AG04450 (cell line): ENCODE results near the gene FRRS1. TPM values are rescaled to one million over a fixed set of nuclear protein-coding genes. Genes with fewer than 3 reads are reported as not detected.

Experiments
- CTCF ChIA-PET: fragments of 300-600, 350-600 bp; formaldehyde crosslinking; extraction: SDS; loops from one replicate; lab custom pipeline; 2022; ENCODE audit warnings: antibody characterized with exemption, inconsistent platforms; lab: Charles Lee
- POLR2A ChIA-PET: fragments of 350-600 bp; formaldehyde crosslinking; extraction: SDS; loops from one replicate; lab custom pipeline; 2021; ENCODE audit warnings: antibody characterized with exemption, inconsistent platforms; lab: Yijun Ruan, JAX
- DNase-seq: peaks from one replicate; pipeline ENCODE4 v3.0.0-alpha.2; 2011; ENCODE audit warnings: low read depth, low spot score
- H3K27ac ChIP-seq: one replicate; pipeline ENCODE4 v1.5.1; 2012; ENCODE audit warnings: low read depth, low read length, control low read depth
- H3K27me3 ChIP-seq: one replicate; pipeline ENCODE4 v1.6.0; 2012; ENCODE audit warnings: low read length; ENCODE audit not compliant: control insufficient read depth, insufficient read depth
- H3K4me3 ChIP-seq: 2 replicates; pipeline ENCODE4 v1.5.1; 2011; ENCODE audit warnings: mild to moderate bottlenecking, low read depth, low read length, control low read depth
- H3K9me3 ChIP-seq: 2 replicates; pipeline ENCODE4 v1.5.1; 2012; ENCODE audit warnings: low read length; ENCODE audit not compliant: control insufficient read depth, insufficient read depth
- polyA plus RNA-seq: library from polyadenylated mRNA; depleted of rRNA; stranded (reverse); fragments of >200 nt; gene quantifications from 2 replicates; pipeline ENCODE4 v1.2.3, GENCODE V29; 2011
- TF ChIP-seq, protein P1 (sequence below): IDR thresholded peaks from 2 replicates; pipeline ENCODE4 v1.5.1; 2011; ENCODE audit warnings: low read depth, low read length, control low read depth, inconsistent platforms

Gene FRRS1
- polyA plus RNA-seq, 1 experiment: 9.7 TPM

DNA sequence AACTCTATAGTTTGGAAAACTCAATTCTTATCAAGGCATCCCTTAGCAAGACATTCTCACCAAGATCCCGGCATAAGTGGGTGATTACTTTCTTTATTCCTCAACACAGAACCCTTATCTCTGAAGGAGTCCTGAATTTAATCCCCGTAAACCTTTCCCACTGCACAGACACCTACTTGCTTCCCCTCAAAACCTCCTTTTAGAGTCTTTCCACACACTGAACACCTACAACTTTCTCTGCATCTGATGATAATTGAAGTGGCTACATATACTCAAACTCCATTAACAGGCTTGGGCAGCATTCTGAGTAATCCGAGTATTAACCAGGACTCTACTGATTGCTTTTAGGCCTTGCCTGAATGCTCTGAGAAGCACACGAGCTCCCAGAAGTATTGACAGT lies 97.1 kb downstream of the FRRS1 start:
- ChIA-PET CTCF (interaction anchor here (0.6 kb wide), 1 partner anchor 878 kb away, joined by 5 read pairs; no protein-coding TSS in a partner anchor), POLR2A (no interaction called here)
- H3K4me3 ChIP-seq: no peak overlapping the region
- TF ChIP-seq, protein P1, sequence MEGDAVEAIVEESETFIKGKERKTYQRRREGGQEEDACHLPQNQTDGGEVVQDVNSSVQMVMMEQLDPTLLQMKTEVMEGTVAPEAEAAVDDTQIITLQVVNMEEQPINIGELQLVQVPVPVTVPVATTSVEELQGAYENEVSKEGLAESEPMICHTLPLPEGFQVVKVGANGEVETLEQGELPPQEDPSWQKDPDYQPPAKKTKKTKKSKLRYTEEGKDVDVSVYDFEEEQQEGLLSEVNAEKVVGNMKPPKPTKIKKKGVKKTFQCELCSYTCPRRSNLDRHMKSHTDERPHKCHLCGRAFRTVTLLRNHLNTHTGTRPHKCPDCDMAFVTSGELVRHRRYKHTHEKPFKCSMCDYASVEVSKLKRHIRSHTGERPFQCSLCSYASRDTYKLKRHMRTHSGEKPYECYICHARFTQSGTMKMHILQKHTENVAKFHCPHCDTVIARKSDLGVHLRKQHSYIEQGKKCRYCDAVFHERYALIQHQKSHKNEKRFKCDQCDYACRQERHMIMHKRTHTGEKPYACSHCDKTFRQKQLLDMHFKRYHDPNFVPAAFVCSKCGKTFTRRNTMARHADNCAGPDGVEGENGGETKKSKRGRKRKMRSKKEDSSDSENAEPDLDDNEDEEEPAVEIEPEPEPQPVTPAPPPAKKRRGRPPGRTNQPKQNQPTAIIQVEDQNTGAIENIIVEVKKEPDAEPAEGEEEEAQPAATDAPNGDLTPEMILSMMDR: no peak
- no peak for DNase-seq
- H3K27ac ChIP-seq: no peak overlapping the region
- H3K27me3 ChIP-seq: no peaks in the 10 kb centered on the region
- H3K9me3 ChIP-seq: no peaks in the 10 kb centered on the region

DNA sequence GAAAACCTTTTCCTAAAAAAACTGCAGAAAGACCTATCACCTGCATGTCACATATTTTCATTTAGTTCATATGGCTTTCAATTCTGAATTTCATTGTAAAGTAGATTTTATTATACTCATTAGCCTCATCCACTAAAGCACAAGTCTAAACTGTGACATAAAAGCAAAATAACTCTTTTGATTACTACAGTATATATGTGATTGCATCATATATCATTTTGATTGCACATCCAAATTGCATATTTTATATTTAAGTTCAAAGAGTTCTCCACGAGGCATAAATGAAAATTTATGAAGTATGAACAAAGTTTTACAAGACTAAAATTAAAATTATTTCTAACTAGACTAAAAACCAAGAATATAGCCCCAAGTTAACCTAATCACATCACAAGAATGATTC lies 101.2 kb downstream of the FRRS1 start:
- Histone ChIP-seq H3K9me3 (no peaks in the 10 kb centered on the region), H3K4me3 (no peak overlapping the region), H3K27me3 (no peaks in the 10 kb centered on the region), H3K27ac (no peak overlapping the region)
- ChIA-PET CTCF (interaction anchor here (1.3 to 2.4 kb wide), 2 partner anchors 20 to 183 kb away, joined by 3 to 8 read pairs; no protein-coding TSS in a partner anchor), POLR2A (no interaction called here)
- DNase-seq: no peak
- TF ChIP-seq, protein P1: no peak

GRCh38 chr1:99663501-99663900 lies 102.9 kb downstream of the FRRS1 start:
- POLR2A ChIA-PET: no interaction called here
- Histone ChIP-seq H3K4me3 (no peak overlapping the region), H3K27ac (no peak overlapping the region), H3K27me3 (no peaks in the 10 kb centered on the region), H3K9me3 (no peaks in the 10 kb centered on the region)
- CTCF ChIA-PET: interaction anchor here (1.0 kb wide), 1 partner anchor 22 kb away, joined by 3 read pairs; no protein-coding TSS in a partner anchor
- DNase-seq: no peak
- TF ChIP-seq, protein P1: no peak

DNA sequence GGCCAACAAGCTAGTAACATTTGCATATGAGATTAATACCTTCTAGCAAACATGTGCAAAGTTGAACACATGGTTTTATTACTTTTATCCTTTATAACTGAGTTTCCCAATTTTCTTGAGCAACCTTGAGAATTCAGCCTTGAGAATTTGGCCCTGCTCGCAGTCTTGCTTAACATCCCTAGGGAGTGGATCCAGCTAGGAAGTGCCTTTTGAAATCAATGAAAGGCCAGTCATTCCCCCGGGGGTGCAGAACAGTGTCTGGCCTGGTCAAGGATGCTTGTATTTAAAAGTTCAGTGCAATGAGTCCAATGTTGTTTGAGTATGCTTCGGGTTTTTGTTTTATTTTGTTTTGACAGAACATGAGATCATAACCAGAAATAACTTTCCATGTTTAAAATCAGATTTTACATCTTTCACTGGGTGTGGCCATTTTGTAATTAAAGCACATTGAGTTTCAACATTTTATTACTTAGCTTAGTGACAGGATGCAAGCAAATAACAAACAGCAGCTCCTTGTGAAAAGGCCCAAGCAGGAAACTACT lies 103.8 kb downstream of the FRRS1 start:
- H3K9me3 ChIP-seq: no peaks in the 10 kb centered on the region
- CTCF ChIA-PET: interaction anchor here (1.1 kb wide), 1 partner anchor 23 kb away, joined by 3 read pairs; no protein-coding TSS in a partner anchor
- H3K27me3 ChIP-seq: no peaks in the 10 kb centered on the region
- DNase-seq: peak; percentile 42
- no peak overlapping the region for H3K27ac ChIP-seq
- no peak overlapping the region for H3K4me3 ChIP-seq
- POLR2A ChIA-PET: no interaction called here
- TF ChIP-seq, protein P1: no peak

- no peak overlapping the region for H3K27ac ChIP-seq
- no peak for DNase-seq
- TF ChIP-seq, protein P1: no peak
- H3K9me3 ChIP-seq: no peaks in the 10 kb centered on the region
- H3K27me3 ChIP-seq: no peaks in the 10 kb centered on the region
- CTCF ChIA-PET: interaction anchor here (1.1 kb wide), 1 partner anchor 24 kb away, joined by 3 read pairs; no protein-coding TSS in a partner anchor
- POLR2A ChIA-PET: no interaction called here
- H3K4me3 ChIP-seq: no peak overlapping the region
Observed at GRCh38 chr1:99661780-99662179, 104.7 kb downstream of the FRRS1 start.
